VCaP (cell line): Measurements from ENCODE around the gene APOA1.

Experiments
- H3K27ac ChIP-seq: fragments of 450-650 bp; 2 replicates; pipeline ENCODE4 v1.5.1; 2017
- CTCF ChIP-seq: fragments of 450-650 bp; conservative IDR thresholded peaks from 2 replicates; pipeline ENCODE4 v1.5.1; 2017; ENCODE audit warnings: mild to moderate bottlenecking, moderate library complexity

Gene APOA1

GRCh38 chr11:116828632-116829524, 8.5 kb downstream of the APOA1 start:
- H3K27ac ChIP-seq, result no peak overlapping the region
- TF ChIP-seq CTCF, result no peak

GRCh38 chr11:116827461-116827860, 10.0 kb downstream of the APOA1 start:
- TF ChIP-seq CTCF, result no peak

GRCh38 chr11:116826751-116827431, 10.5 kb downstream of the APOA1 start:
- H3K27ac ChIP-seq, result no peak overlapping the region
- TF ChIP-seq CTCF, result no peak

More at GRCh38 chr11:116827461-116827860, 10.0 kb downstream of the APOA1 start:
- H3K27ac ChIP-seq, result no peak overlapping the region

- no peak for TF ChIP-seq CTCF
- no peak overlapping the region for H3K27ac ChIP-seq
These were observed 11.3 kb downstream of the APOA1 start for GRCh38 chr11:116825854-116826750.

GRCh38 chr11:116825434-116825833, 12.0 kb downstream of the APOA1 start:
- TF ChIP-seq CTCF, result no peak
- H3K27ac ChIP-seq, result no peak overlapping the region

- H3K27ac ChIP-seq, result no peak within 1 kb of the TSS
- TF ChIP-seq CTCF, result no peak
These were observed 14.2 kb downstream of the APOA1 start, which contains the start of gene APOA4 for GRCh38 chr11:116823031-116823843. Gene APOA4 (minus strand): TSS chr11:116823304. CDS start chr11:116823191, 113 bp downstream.
